Naive thymus-derived CD4-positive, alpha-beta T cell (primary cell): ENCODE results near the gene GABRA4. TPM values are rescaled to one million over a fixed set of nuclear protein-coding genes. Genes with fewer than 3 reads are reported as not detected.

Experiments
- ATAC-seq: fragments of 150-1000 bp; cut with Tn5 transposase; 2 replicates; pipeline ENCODE4 v1.10.0; 2021; ENCODE audit warnings: mild to moderate bottlenecking, moderate library complexity
- CTCF ChIA-PET: fragments of 350-600 bp; sonication (Branson Sonifier 250); formaldehyde crosslinking; loops from one replicate; lab custom pipeline; 2021; ENCODE audit warnings: antibody characterized with exemption; lab: Charles Lee
- POLR2A ChIA-PET: fragments of 350-600 bp; sonication (Branson Sonifier 250); formaldehyde crosslinking; loops from one replicate; lab custom pipeline; 2021; ENCODE audit warnings: antibody characterized with exemption, inconsistent platforms; lab: Charles Lee
- DNase-seq, 9 donors: peaks; one replicate each; pipeline versions ENCODE4 v3.0.0 to v3.0.0-alpha.2; 2020 to 2022; ENCODE audit warnings: mixed read lengths in 1 of 9
- H3K27ac ChIP-seq: one replicate; pipeline ENCODE4 v1.7.0; 2013; ENCODE audit warnings: mild to moderate bottlenecking, low read depth, low read length, moderate library complexity
- H3K27me3 ChIP-seq, 2 donors: one replicate each; pipeline ENCODE4 v1.7.0; 2013; ENCODE audit warnings: low read length in 2 of 2, mild to moderate bottlenecking in 2 of 2, moderate library complexity in 2 of 2; ENCODE audit not compliant: control insufficient read depth in 2 of 2, insufficient read depth in 2 of 2
- H3K36me3 ChIP-seq, 3 experiments: 1 replicate in 2 of 3; 2 replicates in 1 of 3; pipeline ENCODE4 v1.7.0; 2013; ENCODE audit warnings: low read length in 3 of 3, mild to moderate bottlenecking in 3 of 3, moderate library complexity in 1 of 3; ENCODE audit not compliant: insufficient read depth in 3 of 3, control insufficient read depth in 2 of 3
- H3K4me1 ChIP-seq, 2 donors: one replicate each; pipeline ENCODE4 v1.7.0; 2013; ENCODE audit warnings: low read length in 2 of 2, mild to moderate bottlenecking in 2 of 2, moderate library complexity in 1 of 2; ENCODE audit not compliant: control insufficient read depth in 2 of 2, insufficient read depth in 2 of 2
- H3K4me3 ChIP-seq: 2 replicates; pipeline ENCODE4 v1.7.0; 2013; ENCODE audit warnings: mild to moderate bottlenecking, low read length
- H3K9me3 ChIP-seq, 3 experiments: 1 replicate in 2 of 3; 2 replicates in 1 of 3; pipeline ENCODE4 v1.7.0; 2013; ENCODE audit warnings: low read length in 3 of 3; ENCODE audit not compliant: control insufficient read depth in 2 of 3
- H3K27ac Mint-ChIP-seq, 9 donors: one replicate each; pipeline ENCODE4 v1.8.0; 2020 to 2022; ENCODE audit warnings: mixed read lengths in 9 of 9, mild to moderate bottlenecking in 8 of 9, moderate library complexity in 5 of 9, inconsistent platforms in 2 of 9
- H3K27me3 Mint-ChIP-seq, 5 donors: one replicate each; pipeline ENCODE4 v1.8.0; 2021 to 2022; ENCODE audit warnings: mixed read lengths in 5 of 5, mild to moderate bottlenecking in 1 of 5
- H3K36me3 Mint-ChIP-seq, 5 donors: one replicate each; pipeline ENCODE4 v1.8.0; 2020 to 2022; ENCODE audit warnings: mixed read lengths in 5 of 5, mild to moderate bottlenecking in 3 of 5, inconsistent platforms in 1 of 5
- H3K4me1 Mint-ChIP-seq, 7 donors: one replicate each; pipeline ENCODE4 v1.8.0; 2020 to 2022; ENCODE audit warnings: mixed read lengths in 7 of 7, mild to moderate bottlenecking in 3 of 7, inconsistent platforms in 1 of 7
- H3K4me3 Mint-ChIP-seq, 10 donors: one replicate each; pipeline ENCODE4 v1.8.0; 2020 to 2022; ENCODE audit warnings: mild to moderate bottlenecking in 10 of 10, mixed read lengths in 10 of 10, moderate library complexity in 6 of 10, inconsistent platforms in 2 of 10
- H3K9me3 Mint-ChIP-seq, 11 donors: one replicate each; pipeline ENCODE4 v1.8.0; 2020 to 2022; ENCODE audit warnings: mixed read lengths in 11 of 11, mild to moderate bottlenecking in 4 of 11, inconsistent platforms in 1 of 11, moderate library complexity in 1 of 11
- intact Hi-C, 2 donors: fragments of 100-400 bp; cut with micrococcal nuclease; formaldehyde crosslinking; loops; one replicate each; pipeline ENCODE4 v1.15.1; 2023
- polyA plus RNA-seq, 2 donors: library from polyadenylated mRNA; unstranded; fragments of 300-500 nt; fragmentation: Illumina TruSeq; gene quantifications; one replicate each; pipeline ENCODE4 v1.2.3, GENCODE V29; 2021
- total RNA-seq, 6 experiments: library from RNA in 5 of 6; stranded (reverse) in 5 of 6; gene quantifications; 1 replicate in 5 of 6; 2 replicates in 1 of 6; pipeline ENCODE4 v1.2.3 and lab custom pipeline; 2021 to 2026

The GABRA4 gene
- total and polyA plus RNA-seq, 7 experiments from 2014 or later = not detected

- ATAC-seq (no peak), DNase-seq (no peak)
- peaks cover 5 to 24% (median 22%) of the 10 kb centered on the region in 5 donors for H3K27me3 Mint-ChIP-seq
- no peak overlapping the region for H3K27ac Mint-ChIP-seq
- CTCF ChIA-PET = no interaction called here
- H3K36me3 ChIP-seq = no peaks in the 10 kb centered on the region
- H3K27ac ChIP-seq = no peak overlapping the region
- no peak overlapping the region for H3K4me3 ChIP-seq
- H3K4me3 Mint-ChIP-seq = no peak overlapping the region
- H3K36me3 Mint-ChIP-seq = no peaks in the 10 kb centered on the region
- peaks cover 0 to 2% (median 2%) of the 10 kb centered on the region in 7 donors for H3K4me1 Mint-ChIP-seq
- no peaks in the 10 kb centered on the region for H3K4me1 ChIP-seq
- no peaks in the 10 kb centered on the region for H3K9me3 ChIP-seq
- intact Hi-C loops = no loop called here
- peaks cover 0 to 2% (median 0%) of the 10 kb centered on the region in 11 donors for H3K9me3 Mint-ChIP-seq
- POLR2A ChIA-PET = no interaction called here
- H3K27me3 ChIP-seq = no peaks in the 10 kb centered on the region
These were observed 6.3 kb downstream of the GABRA4 start for GRCh38 chr4:46986922-46987638.

DNA sequence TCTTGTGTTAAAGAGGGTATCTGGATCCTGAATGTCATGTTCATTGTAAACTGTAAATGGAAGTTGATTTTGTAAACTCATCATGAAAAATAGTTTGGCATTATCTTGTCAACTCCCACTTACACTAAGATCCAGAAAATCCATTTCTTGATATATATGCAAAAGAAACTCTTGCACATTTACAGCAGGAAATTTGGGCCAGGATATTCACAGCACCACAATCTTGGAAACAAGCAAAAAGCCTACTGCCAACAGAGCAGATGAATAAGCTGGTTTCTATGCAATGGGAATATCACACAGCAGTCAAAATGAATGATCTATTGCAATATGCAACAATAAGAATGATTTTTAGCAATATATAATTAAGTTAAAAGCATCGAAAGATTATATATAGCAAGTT, 8.6 kb downstream of the GABRA4 start:
- Mint-ChIP-seq H3K4me1 (no peaks in the 10 kb centered on the region), H3K36me3 (no peaks in the 10 kb centered on the region), H3K4me3 (no peak overlapping the region), H3K27ac (no peak overlapping the region), H3K9me3 (peaks cover 0 to 5% (median 0%) of the 10 kb centered on the region in 11 donors), H3K27me3 (peaks cover 3 to 20% (median 15%) of the 10 kb centered on the region in 5 donors)
- Histone ChIP-seq H3K9me3 (no peaks in the 10 kb centered on the region), H3K36me3 (no peaks in the 10 kb centered on the region), H3K4me3 (no peak overlapping the region), H3K27ac (no peak overlapping the region), H3K27me3 (no peaks in the 10 kb centered on the region), H3K4me1 (no peaks in the 10 kb centered on the region)
- POLR2A ChIA-PET = no interaction called here
- DNase-seq (no peak), ATAC-seq (no peak)
- intact Hi-C loops = no loop called here
- CTCF ChIA-PET = no interaction called here

DNA sequence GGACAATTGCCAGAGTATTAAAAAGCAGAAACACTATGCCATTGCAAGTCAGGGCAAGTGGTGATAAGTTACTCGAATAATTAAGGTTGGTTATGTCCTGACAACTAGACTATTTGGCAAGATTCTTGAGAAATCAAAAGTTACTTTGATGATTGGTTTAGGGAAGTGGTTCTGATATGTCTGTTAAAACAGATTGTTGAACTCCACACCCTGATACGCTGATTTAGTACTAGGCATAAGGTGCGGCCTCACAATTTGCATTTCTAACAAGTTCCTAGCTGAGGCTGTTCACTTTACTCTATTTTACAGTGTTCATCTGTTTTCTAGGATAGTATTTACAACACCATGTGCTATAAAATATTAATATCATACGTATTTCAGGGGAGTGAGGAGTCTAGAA, 12.5 kb downstream of the GABRA4 start:
- intact Hi-C loops = no loop called here
- CTCF ChIA-PET = no interaction called here
- no peaks in the 10 kb centered on the region for H3K4me1 Mint-ChIP-seq

GRCh38 chr4:46979726-46980125, 13.7 kb downstream of the GABRA4 start:
- Histone ChIP-seq H3K9me3 (no peaks in the 10 kb centered on the region), H3K27ac (no peak overlapping the region), H3K4me3 (no peak overlapping the region), H3K27me3 (no peaks in the 10 kb centered on the region), H3K4me1 (no peaks in the 10 kb centered on the region), H3K36me3 (no peaks in the 10 kb centered on the region)
- no peak for ATAC-seq
- Mint-ChIP-seq H3K9me3 (peaks cover 0 to 5% (median 0%) of the 10 kb centered on the region in 11 donors), H3K36me3 (no peaks in the 10 kb centered on the region), H3K4me1 (no peaks in the 10 kb centered on the region), H3K27ac (no peak overlapping the region), H3K4me3 (no peak overlapping the region), H3K27me3 (peaks cover 0 to 40% (median 25%) of the 10 kb centered on the region in 5 donors)
- intact Hi-C loops = no loop called here
- CTCF ChIA-PET = interaction anchor here (0.6 kb wide), 1 partner anchor 73 kb away, joined by 3 read pairs; no protein-coding TSS in a partner anchor
- POLR2A ChIA-PET = no interaction called here
- no peak for DNase-seq

More for the DNA sequence above, 12.5 kb downstream of the GABRA4 start:
- no peaks in the 10 kb centered on the region for H3K36me3 Mint-ChIP-seq
- POLR2A ChIA-PET = no interaction called here
- Histone ChIP-seq H3K27me3 (no peaks in the 10 kb centered on the region), H3K36me3 (no peaks in the 10 kb centered on the region), H3K4me3 (no peak overlapping the region), H3K4me1 (no peaks in the 10 kb centered on the region), H3K27ac (no peak overlapping the region), H3K9me3 (no peaks in the 10 kb centered on the region)
- H3K27ac Mint-ChIP-seq = no peak overlapping the region
- H3K4me3 Mint-ChIP-seq = no peak overlapping the region
- DNase-seq = no peak
- ATAC-seq = no peak
- H3K27me3 Mint-ChIP-seq = peaks cover 0 to 37% (median 14%) of the 10 kb centered on the region in 5 donors
- peaks cover 0 to 5% (median 0%) of the 10 kb centered on the region in 11 donors for H3K9me3 Mint-ChIP-seq

GRCh38 chr4:46979283-46979682, 14.1 kb downstream of the GABRA4 start:
- Histone ChIP-seq H3K27me3 (no peaks in the 10 kb centered on the region), H3K4me1 (no peaks in the 10 kb centered on the region), H3K4me3 (no peak overlapping the region), H3K27ac (no peak overlapping the region), H3K36me3 (no peaks in the 10 kb centered on the region), H3K9me3 (no peaks in the 10 kb centered on the region)
- intact Hi-C loops = no loop called here
- Mint-ChIP-seq H3K4me3 (no peak overlapping the region), H3K4me1 (no peaks in the 10 kb centered on the region), H3K27me3 (peaks cover 0 to 43% (median 28%) of the 10 kb centered on the region in 5 donors), H3K27ac (no peak overlapping the region), H3K9me3 (peaks cover 0 to 6% (median 0%) of the 10 kb centered on the region in 11 donors), H3K36me3 (no peaks in the 10 kb centered on the region)
- ChIA-PET CTCF (no interaction called here), POLR2A (no interaction called here)
- DNase-seq (no peak), ATAC-seq (no peak)

DNA sequence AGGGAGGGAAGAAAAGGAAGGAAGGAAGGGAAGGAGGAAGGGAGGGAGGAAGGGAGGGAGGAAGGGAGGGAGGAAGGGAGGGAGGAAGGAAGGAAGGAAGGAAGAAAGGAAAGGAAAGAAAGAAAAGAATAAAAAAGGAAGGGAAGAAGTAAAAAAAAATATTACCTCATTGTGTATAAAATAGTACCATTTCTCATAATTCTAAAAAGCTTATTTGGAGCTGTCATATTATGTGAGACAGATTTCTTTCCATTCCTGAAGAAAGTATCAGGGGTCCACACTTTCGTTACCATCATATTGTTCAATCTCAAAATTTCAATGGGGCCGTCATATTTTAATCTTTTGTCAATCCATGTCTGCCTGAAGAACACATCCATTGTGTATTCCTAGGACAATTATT, 16.1 kb downstream of the GABRA4 start:
- Mint-ChIP-seq H3K4me1 (no peaks in the 10 kb centered on the region), H3K9me3 (peaks cover 0 to 6% (median 0%) of the 10 kb centered on the region in 11 donors), H3K27me3 (peaks cover 0 to 40% (median 30%) of the 10 kb centered on the region in 5 donors), H3K27ac (no peak overlapping the region), H3K4me3 (no peak overlapping the region), H3K36me3 (no peaks in the 10 kb centered on the region)
- H3K4me3 ChIP-seq = no peak overlapping the region
- ATAC-seq = no peak
- no peak for DNase-seq
- no peaks in the 10 kb centered on the region for H3K36me3 ChIP-seq
- ChIA-PET CTCF (no interaction called here), POLR2A (no interaction called here)
- no peak overlapping the region for H3K27ac ChIP-seq
- no peaks in the 10 kb centered on the region for H3K27me3 ChIP-seq
- intact Hi-C loops = no loop called here
- H3K9me3 ChIP-seq = no peaks in the 10 kb centered on the region
- H3K4me1 ChIP-seq = no peaks in the 10 kb centered on the region
